Myocyte (in vitro differentiated cells): Measurements from ENCODE around the gene FCAR. TPM values are rescaled to one million over a fixed set of nuclear protein-coding genes. Genes with fewer than 3 reads are reported as not detected.

Source experiments
- total RNA-seq: library from RNA; depleted of rRNA; stranded (reverse); fragments of >200 nt; gene quantifications from 2 replicates; pipeline ENCODE4 v1.2.3, GENCODE V29; 2014

The FCAR gene
- total RNA-seq, 1 donor from 2014 or later: not detected

Other genes with a start within 250 kb of the FCAR start
- gene LILRB1, start 243.8 kb upstream of the FCAR start, total RNA-seq: not detected in 2 replicates
- not detected in 2 replicates for gene LILRB4, start 211.2 kb upstream of the FCAR start, total RNA-seq
- not detected in 2 replicates for gene KIR3DL3, start 149.8 kb upstream of the FCAR start, total RNA-seq
- gene KIR2DL3, start 135.7 kb upstream of the FCAR start, total RNA-seq: not detected in 2 replicates
- gene KIR2DL1, start 104.4 kb upstream of the FCAR start, total RNA-seq: not detected in 2 replicates
- gene KIR2DL4, start 70.6 kb upstream of the FCAR start, total RNA-seq: not detected in 2 replicates
- gene KIR3DL1, start 57.8 kb upstream of the FCAR start, total RNA-seq: not detected in 2 replicates
- gene KIR2DS4, start 41.6 kb upstream of the FCAR start, total RNA-seq: not detected in 2 replicates
- gene KIR3DL2, start 23.8 kb upstream of the FCAR start, total RNA-seq: not detected in 2 replicates
- not detected in 2 replicates for gene NCR1, start 31.9 kb downstream of the FCAR start, total RNA-seq
- not detected in 2 replicates for gene NLRP7, start 73.3 kb downstream of the FCAR start, total RNA-seq
- not detected in 2 replicates for gene NLRP2, start 92.1 kb downstream of the FCAR start, total RNA-seq
- gene GP6, start 164.0 kb downstream of the FCAR start, total RNA-seq: not detected in 2 replicates
- gene RDH13, start 188.9 kb downstream of the FCAR start, total RNA-seq: 4.9 and 9.4 TPM in 2 replicates
- 0.78 and 1.4 TPM in 2 replicates for gene EPS8L1, start 201.6 kb downstream of the FCAR start, total RNA-seq
- 43.5 and 46.8 TPM in 2 replicates for gene PPP1R12C, start 243.4 kb downstream of the FCAR start, total RNA-seq